ENCODE measurements around the gene SHF.

The SHF gene

DNA sequence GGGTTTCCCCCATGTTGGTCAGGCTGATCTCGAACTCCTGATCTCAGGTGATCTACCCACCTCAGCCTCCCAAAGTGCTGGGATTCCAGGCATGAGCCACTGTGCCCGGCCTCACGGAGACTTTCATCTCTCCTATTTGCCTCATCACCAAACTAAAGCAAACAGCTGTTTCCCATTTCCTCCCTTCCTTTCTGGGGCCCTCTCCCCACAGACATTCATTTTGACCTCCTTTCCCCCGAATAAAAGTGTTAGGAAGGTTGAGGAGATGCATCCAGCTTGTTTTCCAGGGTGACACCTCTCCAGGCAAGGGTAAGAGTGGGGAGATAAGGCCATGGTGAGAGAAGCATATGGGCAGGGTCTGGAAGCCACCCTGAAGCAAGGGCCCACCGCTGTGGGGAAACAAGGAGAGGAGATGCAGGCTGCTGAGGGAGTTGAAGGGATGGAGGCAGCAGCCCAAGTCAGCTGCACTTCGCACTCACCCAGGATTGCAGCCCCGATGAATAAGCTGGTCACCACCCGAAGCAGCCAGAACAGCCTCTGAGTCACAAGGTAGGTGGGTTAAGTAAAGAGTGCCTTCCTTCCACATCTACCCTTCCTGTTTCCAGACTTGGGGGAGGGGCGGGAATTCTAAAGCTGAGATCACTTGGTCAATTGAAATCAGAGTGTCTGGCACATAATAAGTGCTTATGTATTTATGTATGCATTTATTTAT, 65.9 kb downstream of the SHF start:
- no peak for DNase-seq

GRCh38 chr15:45121020-45121419, 66.7 kb downstream of the SHF start:
- no peak for DNase-seq

DNA sequence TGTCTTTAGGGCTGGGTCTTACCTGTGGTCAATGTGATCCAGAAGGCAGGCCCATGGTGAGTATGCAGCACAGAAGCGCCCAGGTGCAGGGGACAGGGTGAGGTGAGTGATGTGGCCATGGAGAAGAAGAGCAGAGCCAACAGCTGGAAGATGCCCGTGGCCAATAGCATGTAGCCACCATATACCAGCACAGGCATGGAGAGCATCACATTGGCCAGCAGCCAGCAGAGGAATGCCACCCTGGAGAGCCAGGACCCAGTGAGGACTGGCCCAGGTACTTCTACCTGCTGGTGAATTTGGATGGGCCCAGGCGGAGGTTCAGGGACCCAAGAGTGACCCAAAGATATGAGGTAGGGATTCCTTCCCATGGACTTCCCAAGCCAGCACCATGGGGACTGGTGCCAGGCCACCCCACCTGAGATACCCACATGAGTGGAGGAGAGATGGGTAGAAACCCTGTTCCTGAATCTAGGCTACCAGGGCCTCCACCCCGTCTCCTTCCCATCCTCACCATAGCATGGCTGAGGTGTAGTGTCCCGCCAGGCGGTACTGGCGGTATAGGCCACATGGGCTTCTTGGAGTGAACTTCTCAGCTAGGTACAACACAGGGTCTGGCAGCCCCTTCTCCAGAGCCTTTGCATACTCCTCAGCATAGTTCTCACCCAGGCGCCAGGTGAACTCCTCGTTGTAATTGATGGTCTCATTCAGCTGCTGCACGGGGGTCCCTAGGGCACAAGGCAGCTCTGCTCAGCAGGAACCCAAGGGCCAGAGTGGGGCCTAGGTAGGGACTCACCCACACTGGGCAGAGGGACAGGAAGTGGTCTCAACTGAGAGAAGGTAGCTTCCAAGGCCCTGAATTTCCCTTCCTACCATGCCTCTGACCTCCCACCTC, 67.4 kb downstream of the SHF start:
- no peak for DNase-seq

DNA sequence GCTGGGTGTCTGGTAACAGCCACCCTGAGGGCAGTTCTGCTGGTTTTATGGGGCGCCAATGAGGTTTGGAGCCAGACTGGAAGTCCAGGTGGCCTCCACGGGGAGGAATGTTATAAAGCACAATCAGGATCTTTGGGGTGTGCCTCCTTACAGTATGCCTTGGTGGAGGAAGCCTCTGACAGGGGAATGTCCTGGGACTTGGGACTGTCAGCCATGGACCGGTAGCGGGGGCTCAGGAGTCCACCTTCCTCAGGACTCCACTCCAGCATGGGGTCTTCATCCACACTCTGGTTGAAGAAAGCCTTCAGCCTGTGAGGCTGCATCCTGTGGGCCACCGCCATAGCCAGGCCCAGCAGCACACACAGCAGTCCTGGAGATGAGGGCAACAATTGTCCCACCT, 68.8 kb downstream of the SHF start:
- DNase-seq: no peak

- peak; percentile 71 for DNase-seq
Observed at GRCh38 chr15:45118131-45118588, 69.6 kb downstream of the SHF start.

DNA sequence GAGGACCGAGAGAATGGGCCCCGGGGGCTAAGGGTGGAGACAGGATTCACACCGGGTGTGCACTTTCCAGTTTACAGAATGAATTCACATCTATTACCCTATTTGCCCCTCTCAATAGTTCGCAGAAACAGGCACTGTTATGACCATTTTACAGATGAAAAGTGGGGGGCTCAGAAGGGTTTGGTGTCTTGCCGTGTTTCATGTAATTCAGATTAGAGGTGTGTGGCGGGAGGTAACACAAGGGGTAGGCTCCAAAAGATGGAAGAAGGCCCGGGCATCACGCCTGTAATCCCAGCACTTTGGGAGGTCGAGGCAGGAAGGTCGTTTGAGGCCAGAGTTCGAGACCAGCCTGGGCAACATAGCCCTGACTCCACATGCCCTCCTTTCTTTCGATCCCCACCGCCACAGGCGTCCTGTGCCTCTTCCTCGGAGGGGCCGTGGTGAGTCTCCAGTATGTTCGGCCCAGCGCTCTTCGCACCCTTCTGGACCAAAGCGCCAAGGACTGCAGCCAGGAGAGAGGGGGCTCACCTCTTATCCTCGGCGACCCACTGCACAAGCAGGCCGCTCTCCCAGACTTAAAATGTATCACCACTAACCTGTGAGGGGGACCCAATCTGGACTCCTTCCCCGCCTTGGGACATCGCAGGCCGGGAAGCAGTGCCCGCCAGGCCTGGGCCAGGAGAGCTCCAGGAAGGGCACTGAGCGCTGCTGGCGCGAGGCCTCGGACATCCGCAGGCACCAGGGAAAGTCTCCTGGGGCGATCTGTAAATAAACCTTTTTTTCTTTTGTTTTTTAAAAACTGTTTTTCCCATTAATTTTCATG, 70.2 kb downstream of the SHF start:
- DNase-seq: no peak

Measured in NCI-H510A (cell line).